HepG2 (cell line): ENCODE data around the gene MRPL28. TPM values are rescaled to one million over a fixed set of nuclear protein-coding genes. Genes with fewer than 3 reads are reported as not detected.
A peak's percentile ranks its signal among the peaks of the same experiment; 100 is the strongest.

Experiments used
- ISX ChIP-seq: sonication (generic); formaldehyde crosslinking; conservative IDR thresholded peaks from 2 replicates; pipeline ENCODE4 v1.5.0; 2020; ENCODE audit warnings: missing genetic modification reagents
- MAFK ChIP-seq, 2 experiments: IDR thresholded peaks in 1 of 2; conservative IDR thresholded peaks in 1 of 2; 2 replicates each; pipeline ENCODE4 v1.6.1; 2011; ENCODE audit warnings: improper control_type of control experiment in 2 of 2, low read length in 2 of 2
- ZNF614 ChIP-seq: IDR thresholded peaks from 2 replicates; pipeline ENCODE4 v1.6.1; 2018; ENCODE audit warnings: missing biosample characterization, missing genetic modification reagents, inconsistent platforms, borderline replicate concordance
- ZNF709 ChIP-seq: sonication (generic); formaldehyde crosslinking; IDR thresholded peaks from 2 replicates; pipeline ENCODE4 v1.5.0; 2020; ENCODE audit warnings: mild to moderate bottlenecking, missing genetic modification reagents
- polyA plus RNA-seq, 8 experiments: library from polyadenylated mRNA; depleted of rRNA in 3 of 8; stranded (reverse) in 7 of 8; unstranded in 1 of 8; fragments of >200 nt; fragmentation: Illumina TruSeq in 4 of 8; extraction: Trizol in 4 of 8; gene quantifications; 2 replicates each; pipeline versions ENCODE4 v1.2.1 to v1.2.3, GENCODE V29; 2011 to 2016; ENCODE audit warnings: low read depth in 4 of 8, missing spikeins in 1 of 8, mixed read lengths in 1 of 8; ENCODE audit not compliant: insufficient read depth in 1 of 8
- total RNA-seq, 5 experiments: library from RNA; depleted of rRNA; stranded (reverse); fragments of >200 nt; fragmentation: Illumina TruSeq; extraction: Trizol; gene quantifications; 2 replicates each; pipeline ENCODE4 v1.2.3, GENCODE V29; 2016; ENCODE audit warnings: low read depth in 1 of 5
- TF ChIP-seq, protein P1 (sequence below): sonication (generic); formaldehyde crosslinking; conservative IDR thresholded peaks from 2 replicates; pipeline ENCODE4 v1.5.0; 2020; ENCODE audit warnings: missing genetic modification reagents
- TF ChIP-seq, protein P2 (sequence below): sonication (generic); formaldehyde crosslinking; IDR thresholded peaks from 2 replicates; pipeline ENCODE4 v1.5.0; 2020; ENCODE audit warnings: missing genetic modification reagents
- TF ChIP-seq, protein P3 (sequence below): sonication (generic); formaldehyde crosslinking; IDR thresholded peaks from 2 replicates; pipeline ENCODE4 v1.4.0; 2020; ENCODE audit warnings: missing genetic modification reagents
- TF ChIP-seq, protein P4 (sequence below): sonication (generic); formaldehyde crosslinking; IDR thresholded peaks from 2 replicates; pipeline ENCODE4 v1.8.0; 2022; ENCODE audit warnings: missing genetic modification reagents, low read depth, mild to moderate bottlenecking, borderline replicate concordance
- TF ChIP-seq, protein P5 (sequence below): sonication (generic); formaldehyde crosslinking; IDR thresholded peaks from 2 replicates; pipeline ENCODE4 v1.5.0; 2020; ENCODE audit warnings: mild to moderate bottlenecking, low read depth, missing genetic modification reagents, borderline replicate concordance
- TF ChIP-seq, protein P6 (sequence below): sonication (generic); formaldehyde crosslinking; IDR thresholded peaks from 2 replicates; pipeline ENCODE4 v1.4.0; 2020; ENCODE audit warnings: mild to moderate bottlenecking, low read depth, missing genetic modification reagents
- TF ChIP-seq, protein P7 (sequence below): sonication (generic); formaldehyde crosslinking; IDR thresholded peaks from 2 replicates; pipeline ENCODE4 v1.5.0; 2020; ENCODE audit warnings: mild to moderate bottlenecking, missing genetic modification reagents
- TF ChIP-seq, protein P8 (sequence below): sonication (generic); formaldehyde crosslinking; IDR thresholded peaks from 2 replicates; pipeline ENCODE4 v1.4.0; 2020; ENCODE audit warnings: missing genetic modification reagents, borderline replicate concordance

MRPL28 gene
- total and polyA plus RNA-seq, 2 of the 13 experiments (the other 11 are each of a cell fraction or from before 2014, with no cell fraction given), result 114 to 135 TPM

DNA sequence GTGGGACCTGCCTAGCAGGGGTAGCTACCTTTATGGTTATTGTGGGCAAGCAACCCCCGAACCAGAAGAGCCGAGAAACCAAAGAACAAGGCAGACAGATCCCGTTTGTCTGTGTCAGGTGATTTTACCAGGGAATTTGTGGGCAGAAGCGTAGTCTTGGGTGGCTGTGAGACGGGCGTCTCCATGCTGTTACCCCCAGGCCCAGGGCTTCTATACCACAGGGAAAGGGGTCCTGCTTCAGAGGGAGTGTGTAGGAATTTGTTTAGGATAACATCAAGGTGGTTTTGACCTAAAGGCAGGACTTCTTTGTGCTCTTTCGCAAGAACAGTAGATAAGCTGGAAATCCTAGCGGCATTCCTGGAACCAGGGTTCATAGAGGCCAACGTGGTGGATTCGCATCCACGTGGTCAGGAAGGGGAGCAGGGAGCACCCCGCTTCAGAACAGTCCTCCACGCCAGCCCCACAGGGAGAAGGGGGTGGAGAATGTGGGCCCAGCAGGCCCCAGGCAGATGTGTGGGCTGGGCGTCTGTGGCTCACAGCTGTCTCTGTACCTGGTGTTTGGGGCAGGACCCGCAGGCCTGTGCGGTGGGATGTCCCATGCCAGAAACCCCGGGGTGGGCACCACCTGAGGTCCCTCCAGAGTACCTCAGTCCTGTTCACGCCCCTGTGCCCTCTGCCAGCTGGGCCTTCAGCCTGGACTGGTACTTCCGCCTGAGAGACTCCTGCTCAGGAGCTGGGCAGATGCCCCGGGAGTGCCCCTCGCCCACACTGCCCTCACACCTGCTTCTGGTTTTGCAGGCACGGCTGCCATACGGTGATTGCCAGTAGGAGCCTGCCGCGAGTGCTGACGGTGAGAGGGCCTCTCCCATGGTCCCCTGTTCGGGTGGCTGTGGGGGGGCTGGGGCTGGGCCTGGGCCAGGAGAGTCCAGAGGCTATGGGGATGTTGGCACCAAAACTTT, 35.5 kb upstream of the MRPL28 start (continued):
- TF ChIP-seq, protein P1, sequence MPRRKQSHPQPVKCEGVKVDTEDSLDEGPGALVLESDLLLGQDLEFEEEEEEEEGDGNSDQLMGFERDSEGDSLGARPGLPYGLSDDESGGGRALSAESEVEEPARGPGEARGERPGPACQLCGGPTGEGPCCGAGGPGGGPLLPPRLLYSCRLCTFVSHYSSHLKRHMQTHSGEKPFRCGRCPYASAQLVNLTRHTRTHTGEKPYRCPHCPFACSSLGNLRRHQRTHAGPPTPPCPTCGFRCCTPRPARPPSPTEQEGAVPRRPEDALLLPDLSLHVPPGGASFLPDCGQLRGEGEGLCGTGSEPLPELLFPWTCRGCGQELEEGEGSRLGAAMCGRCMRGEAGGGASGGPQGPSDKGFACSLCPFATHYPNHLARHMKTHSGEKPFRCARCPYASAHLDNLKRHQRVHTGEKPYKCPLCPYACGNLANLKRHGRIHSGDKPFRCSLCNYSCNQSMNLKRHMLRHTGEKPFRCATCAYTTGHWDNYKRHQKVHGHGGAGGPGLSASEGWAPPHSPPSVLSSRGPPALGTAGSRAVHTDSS (CRISPR knock-in tag), result no peak
- TF ChIP-seq, protein P2, sequence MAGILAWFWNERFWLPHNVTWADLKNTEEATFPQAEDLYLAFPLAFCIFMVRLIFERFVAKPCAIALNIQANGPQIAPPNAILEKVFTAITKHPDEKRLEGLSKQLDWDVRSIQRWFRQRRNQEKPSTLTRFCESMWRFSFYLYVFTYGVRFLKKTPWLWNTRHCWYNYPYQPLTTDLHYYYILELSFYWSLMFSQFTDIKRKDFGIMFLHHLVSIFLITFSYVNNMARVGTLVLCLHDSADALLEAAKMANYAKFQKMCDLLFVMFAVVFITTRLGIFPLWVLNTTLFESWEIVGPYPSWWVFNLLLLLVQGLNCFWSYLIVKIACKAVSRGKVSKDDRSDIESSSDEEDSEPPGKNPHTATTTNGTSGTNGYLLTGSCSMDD (CRISPR knock-in tag), result no peak
- TF ChIP-seq, protein P3, sequence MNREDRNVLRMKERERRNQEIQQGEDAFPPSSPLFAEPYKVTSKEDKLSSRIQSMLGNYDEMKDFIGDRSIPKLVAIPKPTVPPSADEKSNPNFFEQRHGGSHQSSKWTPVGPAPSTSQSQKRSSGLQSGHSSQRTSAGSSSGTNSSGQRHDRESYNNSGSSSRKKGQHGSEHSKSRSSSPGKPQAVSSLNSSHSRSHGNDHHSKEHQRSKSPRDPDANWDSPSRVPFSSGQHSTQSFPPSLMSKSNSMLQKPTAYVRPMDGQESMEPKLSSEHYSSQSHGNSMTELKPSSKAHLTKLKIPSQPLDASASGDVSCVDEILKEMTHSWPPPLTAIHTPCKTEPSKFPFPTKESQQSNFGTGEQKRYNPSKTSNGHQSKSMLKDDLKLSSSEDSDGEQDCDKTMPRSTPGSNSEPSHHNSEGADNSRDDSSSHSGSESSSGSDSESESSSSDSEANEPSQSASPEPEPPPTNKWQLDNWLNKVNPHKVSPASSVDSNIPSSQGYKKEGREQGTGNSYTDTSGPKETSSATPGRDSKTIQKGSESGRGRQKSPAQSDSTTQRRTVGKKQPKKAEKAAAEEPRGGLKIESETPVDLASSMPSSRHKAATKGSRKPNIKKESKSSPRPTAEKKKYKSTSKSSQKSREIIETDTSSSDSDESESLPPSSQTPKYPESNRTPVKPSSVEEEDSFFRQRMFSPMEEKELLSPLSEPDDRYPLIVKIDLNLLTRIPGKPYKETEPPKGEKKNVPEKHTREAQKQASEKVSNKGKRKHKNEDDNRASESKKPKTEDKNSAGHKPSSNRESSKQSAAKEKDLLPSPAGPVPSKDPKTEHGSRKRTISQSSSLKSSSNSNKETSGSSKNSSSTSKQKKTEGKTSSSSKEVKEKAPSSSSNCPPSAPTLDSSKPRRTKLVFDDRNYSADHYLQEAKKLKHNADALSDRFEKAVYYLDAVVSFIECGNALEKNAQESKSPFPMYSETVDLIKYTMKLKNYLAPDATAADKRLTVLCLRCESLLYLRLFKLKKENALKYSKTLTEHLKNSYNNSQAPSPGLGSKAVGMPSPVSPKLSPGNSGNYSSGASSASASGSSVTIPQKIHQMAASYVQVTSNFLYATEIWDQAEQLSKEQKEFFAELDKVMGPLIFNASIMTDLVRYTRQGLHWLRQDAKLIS (CRISPR knock-in tag), result 0 out of 2 replicates have a peak, but pooled peaks have one; percentile 70
- TF ChIP-seq, protein P4, sequence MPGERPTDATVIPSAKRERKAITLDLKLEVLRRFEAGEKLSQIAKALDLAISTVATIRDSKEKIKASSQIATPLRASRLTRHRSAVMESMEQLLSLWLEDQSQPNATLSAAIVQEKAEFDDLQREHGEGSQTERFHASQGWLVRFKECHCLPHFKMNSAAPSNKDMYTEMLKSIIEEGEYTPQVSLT (CRISPR knock-in tag), result no peak
- TF ChIP-seq, protein P5, sequence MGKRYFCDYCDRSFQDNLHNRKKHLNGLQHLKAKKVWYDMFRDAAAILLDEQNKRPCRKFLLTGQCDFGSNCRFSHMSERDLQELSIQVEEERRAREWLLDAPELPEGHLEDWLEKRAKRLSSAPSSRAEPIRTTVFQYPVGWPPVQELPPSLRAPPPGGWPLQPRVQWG, result no peak
- TF ChIP-seq, protein P6, sequence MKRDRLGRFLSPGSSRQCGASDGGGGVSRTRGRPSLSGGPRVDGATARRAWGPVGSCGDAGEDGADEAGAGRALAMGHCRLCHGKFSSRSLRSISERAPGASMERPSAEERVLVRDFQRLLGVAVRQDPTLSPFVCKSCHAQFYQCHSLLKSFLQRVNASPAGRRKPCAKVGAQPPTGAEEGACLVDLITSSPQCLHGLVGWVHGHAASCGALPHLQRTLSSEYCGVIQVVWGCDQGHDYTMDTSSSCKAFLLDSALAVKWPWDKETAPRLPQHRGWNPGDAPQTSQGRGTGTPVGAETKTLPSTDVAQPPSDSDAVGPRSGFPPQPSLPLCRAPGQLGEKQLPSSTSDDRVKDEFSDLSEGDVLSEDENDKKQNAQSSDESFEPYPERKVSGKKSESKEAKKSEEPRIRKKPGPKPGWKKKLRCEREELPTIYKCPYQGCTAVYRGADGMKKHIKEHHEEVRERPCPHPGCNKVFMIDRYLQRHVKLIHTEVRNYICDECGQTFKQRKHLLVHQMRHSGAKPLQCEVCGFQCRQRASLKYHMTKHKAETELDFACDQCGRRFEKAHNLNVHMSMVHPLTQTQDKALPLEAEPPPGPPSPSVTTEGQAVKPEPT (CRISPR knock-in tag), result 0 out of 2 replicates have a peak, but pooled peaks have one; percentile 77
- TF ChIP-seq ISX (no peak), MAFK (conservative IDR thresholded peaks at IDR 0.05 in 1 of 2, IDR thresholded peaks at IDR 0.05 in 1 of 2; ENCODE audit: low read length in 2 of 2) (no peak), ZNF614 (CRISPR knock-in tag) (peak; percentile 76; the same call in 1 of the 2 replicates), ZNF709 (no peak)
- TF ChIP-seq, protein P7, sequence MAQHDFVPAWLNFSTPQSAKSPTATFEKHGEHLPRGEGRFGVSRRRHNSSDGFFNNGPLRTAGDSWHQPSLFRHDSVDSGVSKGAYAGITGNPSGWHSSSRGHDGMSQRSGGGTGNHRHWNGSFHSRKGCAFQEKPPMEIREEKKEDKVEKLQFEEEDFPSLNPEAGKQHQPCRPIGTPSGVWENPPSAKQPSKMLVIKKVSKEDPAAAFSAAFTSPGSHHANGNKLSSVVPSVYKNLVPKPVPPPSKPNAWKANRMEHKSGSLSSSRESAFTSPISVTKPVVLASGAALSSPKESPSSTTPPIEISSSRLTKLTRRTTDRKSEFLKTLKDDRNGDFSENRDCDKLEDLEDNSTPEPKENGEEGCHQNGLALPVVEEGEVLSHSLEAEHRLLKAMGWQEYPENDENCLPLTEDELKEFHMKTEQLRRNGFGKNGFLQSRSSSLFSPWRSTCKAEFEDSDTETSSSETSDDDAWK (CRISPR knock-in tag), result no peak
- TF ChIP-seq, protein P8, sequence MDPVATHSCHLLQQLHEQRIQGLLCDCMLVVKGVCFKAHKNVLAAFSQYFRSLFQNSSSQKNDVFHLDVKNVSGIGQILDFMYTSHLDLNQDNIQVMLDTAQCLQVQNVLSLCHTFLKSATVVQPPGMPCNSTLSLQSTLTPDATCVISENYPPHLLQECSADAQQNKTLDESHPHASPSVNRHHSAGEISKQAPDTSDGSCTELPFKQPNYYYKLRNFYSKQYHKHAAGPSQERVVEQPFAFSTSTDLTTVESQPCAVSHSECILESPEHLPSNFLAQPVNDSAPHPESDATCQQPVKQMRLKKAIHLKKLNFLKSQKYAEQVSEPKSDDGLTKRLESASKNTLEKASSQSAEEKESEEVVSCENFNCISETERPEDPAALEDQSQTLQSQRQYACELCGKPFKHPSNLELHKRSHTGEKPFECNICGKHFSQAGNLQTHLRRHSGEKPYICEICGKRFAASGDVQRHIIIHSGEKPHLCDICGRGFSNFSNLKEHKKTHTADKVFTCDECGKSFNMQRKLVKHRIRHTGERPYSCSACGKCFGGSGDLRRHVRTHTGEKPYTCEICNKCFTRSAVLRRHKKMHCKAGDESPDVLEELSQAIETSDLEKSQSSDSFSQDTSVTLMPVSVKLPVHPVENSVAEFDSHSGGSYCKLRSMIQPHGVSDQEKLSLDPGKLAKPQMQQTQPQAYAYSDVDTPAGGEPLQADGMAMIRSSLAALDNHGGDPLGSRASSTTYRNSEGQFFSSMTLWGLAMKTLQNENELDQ (CRISPR knock-in tag), result no peak
